ENCODE measurements around the gene EFS. TPM values are rescaled to one million over a fixed set of nuclear protein-coding genes. Genes with fewer than 3 reads are reported as not detected.

Gene EFS
- total RNA-seq, 1 experiment from 2014 or later, result not detected

- intact Hi-C loops (cut with micrococcal nuclease; ENCODE audit: unreplicated experiment), result no loop called here
- POLR2A ChIA-PET, result no interaction called here
- ATAC-seq (no peak), DNase-seq (ENCODE audit: low read depth, low spot score) (no peak)
- Histone ChIP-seq H3K4me3 (ENCODE audit: low read depth in 2 of 2, low read length in 2 of 2) (no peak within 1 kb of the TSS), H3K27me3 (ENCODE audit: control insufficient read depth, insufficient read depth, low read length) (no peaks in the 10 kb centered on the region), H3K27ac (ENCODE audit: low read length) (no peak within 1 kb of the TSS), H3K4me1 (ENCODE audit: control insufficient read depth, insufficient read depth, low read length) (no peaks in the 10 kb centered on the region), H3K36me3 (ENCODE audit: control insufficient read depth, insufficient read depth, low read length) (no peaks in the 10 kb centered on the region), H3K9me3 (ENCODE audit: control insufficient read depth, insufficient read depth, low read depth, low read length) (no peaks in the 10 kb centered on the region)
- in situ Hi-C loops (cut with HindIII; ENCODE audit: low pct_unique_long_range_greater_than_20kb, low sequenced_read_pairs), result no loop called here
- TF ChIP-seq TCF7L2 (IDR thresholded peaks at IDR 0.05; ENCODE audit: low read depth, low read length), result no peak
- TF ChIP-seq, protein P1, sequence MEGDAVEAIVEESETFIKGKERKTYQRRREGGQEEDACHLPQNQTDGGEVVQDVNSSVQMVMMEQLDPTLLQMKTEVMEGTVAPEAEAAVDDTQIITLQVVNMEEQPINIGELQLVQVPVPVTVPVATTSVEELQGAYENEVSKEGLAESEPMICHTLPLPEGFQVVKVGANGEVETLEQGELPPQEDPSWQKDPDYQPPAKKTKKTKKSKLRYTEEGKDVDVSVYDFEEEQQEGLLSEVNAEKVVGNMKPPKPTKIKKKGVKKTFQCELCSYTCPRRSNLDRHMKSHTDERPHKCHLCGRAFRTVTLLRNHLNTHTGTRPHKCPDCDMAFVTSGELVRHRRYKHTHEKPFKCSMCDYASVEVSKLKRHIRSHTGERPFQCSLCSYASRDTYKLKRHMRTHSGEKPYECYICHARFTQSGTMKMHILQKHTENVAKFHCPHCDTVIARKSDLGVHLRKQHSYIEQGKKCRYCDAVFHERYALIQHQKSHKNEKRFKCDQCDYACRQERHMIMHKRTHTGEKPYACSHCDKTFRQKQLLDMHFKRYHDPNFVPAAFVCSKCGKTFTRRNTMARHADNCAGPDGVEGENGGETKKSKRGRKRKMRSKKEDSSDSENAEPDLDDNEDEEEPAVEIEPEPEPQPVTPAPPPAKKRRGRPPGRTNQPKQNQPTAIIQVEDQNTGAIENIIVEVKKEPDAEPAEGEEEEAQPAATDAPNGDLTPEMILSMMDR (IDR thresholded peaks at IDR 0.05), result no peak
- no peak for TF ChIP-seq SIN3A (IDR thresholded peaks at IDR 0.05; ENCODE audit: borderline replicate concordance, insufficient read depth, low read depth, low read length)
- TF ChIP-seq POLR2AphosphoS5 (IDR thresholded peaks at IDR 0.05; ENCODE audit: low read depth, low read length), result no peak
- no peak for TF ChIP-seq REST (IDR thresholded peaks at IDR 0.05; ENCODE audit: insufficient read depth in 1 of 2, low read depth in 2 of 2, low read length in 1 of 2)
- CTCF ChIA-PET, result no interaction called here
- BruUV-seq (replicated peaks), result no TSS peak
These were observed 7.5 kb upstream of the EFS start, which contains the start of gene IL25 for GRCh38 chr14:23372509-23372908. Gene IL25, plus strand, starts transcription at chr14:23372809.

DNA sequence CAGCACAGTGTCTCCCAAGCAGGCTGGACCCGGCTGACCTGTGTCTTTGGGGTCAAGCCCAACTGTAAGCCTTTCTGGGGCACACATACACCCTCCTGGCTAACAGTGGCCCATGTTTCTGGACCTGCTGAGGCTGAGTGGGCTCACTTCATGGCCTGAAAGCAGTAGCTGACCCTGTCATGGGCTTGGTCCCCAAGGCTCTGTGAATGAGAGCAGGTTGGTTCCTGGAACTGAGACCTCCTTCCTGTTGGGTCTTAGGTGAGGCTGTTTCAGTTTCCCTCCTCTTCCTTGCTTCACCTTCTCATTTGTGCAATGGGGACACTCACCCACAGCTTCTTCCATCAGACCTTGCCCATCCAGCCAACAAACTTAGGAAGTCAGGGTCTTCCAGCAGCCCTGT is 6.9 kb upstream of the EFS start:
- Histone ChIP-seq H3K4me1 (ENCODE audit: control insufficient read depth, insufficient read depth, low read length) (no peaks in the 10 kb centered on the region), H3K4me3 (ENCODE audit: low read depth in 2 of 2, low read length in 2 of 2) (no peak overlapping the region), H3K9me3 (ENCODE audit: control insufficient read depth, insufficient read depth, low read depth, low read length) (no peaks in the 10 kb centered on the region), H3K27me3 (ENCODE audit: control insufficient read depth, insufficient read depth, low read length) (no peaks in the 10 kb centered on the region), H3K36me3 (ENCODE audit: control insufficient read depth, insufficient read depth, low read length) (no peaks in the 10 kb centered on the region), H3K27ac (ENCODE audit: low read length) (no peak overlapping the region)
- ATAC-seq (no peak), DNase-seq (ENCODE audit: low read depth, low spot score) (no peak)
- CTCF ChIA-PET, result no interaction called here
- in situ Hi-C loops (cut with HindIII; ENCODE audit: low pct_unique_long_range_greater_than_20kb, low sequenced_read_pairs) (no loop called here), intact Hi-C loops (cut with micrococcal nuclease; ENCODE audit: unreplicated experiment) (no loop called here)
- no TSS peak for BruUV-seq (replicated peaks)
- TF ChIP-seq TCF7L2 (IDR thresholded peaks at IDR 0.05; ENCODE audit: low read depth, low read length), result no peak
- TF ChIP-seq SIN3A (IDR thresholded peaks at IDR 0.05; ENCODE audit: borderline replicate concordance, insufficient read depth, low read depth, low read length), result no peak
- TF ChIP-seq POLR2AphosphoS5 (IDR thresholded peaks at IDR 0.05; ENCODE audit: low read depth, low read length), result no peak
- TF ChIP-seq REST (IDR thresholded peaks at IDR 0.05; ENCODE audit: insufficient read depth in 1 of 2, low read depth in 2 of 2, low read length in 1 of 2), result no peak
- TF ChIP-seq, protein P1 (IDR thresholded peaks at IDR 0.05), result no peak
- POLR2A ChIA-PET, result no interaction called here

Measured in Panc1 (cell line).